ENCODE data around the gene ATP6V0B. TPM values are rescaled to one million over a fixed set of nuclear protein-coding genes. Genes with fewer than 3 reads are reported as not detected.

ATP6V0B gene
- total and polyA plus RNA-seq, 2 of the 4 experiments (the other 2 are of a cell fraction): 72.1 to 169 TPM

- H3K79me1 ChIP-seq (ENCODE audit: low read depth in 1 of 2, low read length in 2 of 2): peaks cover 9 to 47% of the 10 kb centered on the region in 2 experiments; a peak in 3 of 4 replicates
- POLR2A ChIA-PET (ENCODE audit: unreplicated experiment): interaction anchor here (0.6 kb wide), 1 partner anchor 135 kb away, joined by 3 read pairs; no protein-coding TSS in a partner anchor
- peak within 1 kb of the TSS; percentile 90 for H3K23ac ChIP-seq (ENCODE audit: low read depth, low read length)
- peak within 1 kb of the TSS; percentile 98 for H2AK9ac ChIP-seq (replicated peaks; ENCODE audit: low read depth, low read length, poor library complexity)
- BruUV-seq (replicated peaks): no TSS peak
- peak within 1 kb of the TSS; percentile 98 for H2BK5ac ChIP-seq (ENCODE audit: low read depth, low read length, poor library complexity, severe bottlenecking)
- peak within 1 kb of the TSS; percentile 74 for H2BK20ac ChIP-seq (ENCODE audit: low read depth, low read length)
- peak within 1 kb of the TSS; percentile 97 for H3K27ac ChIP-seq (ENCODE audit: insufficient read depth, low read length)
- peak within 1 kb of the TSS; percentile 89 for H4K5ac ChIP-seq (ENCODE audit: low read depth, low read length)
- peak within 1 kb of the TSS; percentile 99 for H3K14ac ChIP-seq (replicated peaks; ENCODE audit: low read depth, low read length)
- peak; percentile 94 for DNase-seq
- peak within 1 kb of the TSS; percentile 84; the same call in 1 of the 2 replicates for H3K18ac ChIP-seq (ENCODE audit: low read depth, low read length)
- H3K56ac ChIP-seq (ENCODE audit: extremely low read depth, insufficient read depth, low read length): peak within 1 kb of the TSS; percentile 95
- peak within 1 kb of the TSS; percentile 100 for H4K91ac ChIP-seq (ENCODE audit: insufficient read depth, low read depth, low read length)
- peak within 1 kb of the TSS; percentile 93 to 99 for H4K8ac ChIP-seq (ENCODE audit: low read depth in 2 of 2, low read length in 2 of 2)
- in situ Hi-C loops (cut with MboI; ENCODE audit: low sequenced_read_pairs) (no loop called here), intact Hi-C loops (cut with micrococcal nuclease) (loop anchor here (1.0 to 2.0 kb wide), 2 partner anchors 22 to 183 kb away; no protein-coding TSS in a partner anchor), dilution Hi-C loops (cut with HindIII; ENCODE audit: low sequenced_read_pairs, unreplicated experiment) (no loop called here)
- peaks cover 14% of the 10 kb centered on the region for H3K9me1 ChIP-seq (ENCODE audit: insufficient read depth, low read length)
- peak within 1 kb of the TSS; percentile 67 for H3K4me3 ChIP-seq (ENCODE audit: insufficient read depth, low read depth, low read length)
- peak within 1 kb of the TSS; percentile 100 for H2BK120ac ChIP-seq (ENCODE audit: low read depth, low read length)
- peak within 1 kb of the TSS; percentile 81 for H3K4me2 ChIP-seq (ENCODE audit: low read depth, low read length)
- H3K9me3 ChIP-seq (ENCODE audit: control insufficient read depth, insufficient read depth, low read length): no peaks in the 10 kb centered on the region
- peaks cover 5% of the 10 kb centered on the region for H3K36me3 ChIP-seq (ENCODE audit: control insufficient read depth, insufficient read depth, low read length)
- no peaks in the 10 kb centered on the region for H3K27me3 ChIP-seq (ENCODE audit: control insufficient read depth, insufficient read depth, low read length)
- ATAC-seq (ENCODE audit: low read depth): peak; percentile 97
- H3K9ac ChIP-seq (ENCODE audit: low read depth, low read length): peak within 1 kb of the TSS; percentile 96
- peak within 1 kb of the TSS; percentile 96 for H2AFZ ChIP-seq (replicated peaks; ENCODE audit: low read length, poor library complexity)
- peak within 1 kb of the TSS; percentile 99; the same call in 2 of the 3 replicates for H2BK15ac ChIP-seq (ENCODE audit: low read depth, low read length)
- 0% methylated on average over 12 of the region's 74 CpGs; no CpG with 5 or more reads in 1 of the 2 experiments for WGBS, 2 experiments (ENCODE audit: extremely low coverage in 2 of 2, insufficient read length in 1 of 2)
- peaks cover 15% of the 10 kb centered on the region for H3K4me1 ChIP-seq (ENCODE audit: control insufficient read depth, insufficient read depth, low read length)
- H2AK5ac ChIP-seq (ENCODE audit: low read depth, low read length): peak within 1 kb of the TSS; percentile 93
- no peaks in the 10 kb centered on the region for H4K20me1 ChIP-seq (ENCODE audit: insufficient read depth, low read length)
- peak within 1 kb of the TSS; percentile 99 for H3K4ac ChIP-seq (ENCODE audit: low read depth, low read length)
- CTCF ChIA-PET: interaction anchor here (0.9 to 3.5 kb wide), 5 partner anchors 12 to 183 kb away, joined by 3 to 21 read pairs (median 6); partner anchors contain the start of gene DPH2
- TF ChIP-seq CEBPB (IDR thresholded peaks at IDR 0.05; ENCODE audit: low read depth, low read length): peak; percentile 77; the same call in 1 of the 2 replicates
- no peak for TF ChIP-seq RFX5 (IDR thresholded peaks at IDR 0.05; ENCODE audit: low read depth, low read length)
- no peak for TF ChIP-seq ELK1 (IDR thresholded peaks at IDR 0.05; ENCODE audit: borderline replicate concordance, low read depth, low read length)
- TF ChIP-seq RCOR1 (IDR thresholded peaks at IDR 0.05; ENCODE audit: insufficient replicate concordance, low read length): no peak
- no peak for TF ChIP-seq FOS (IDR thresholded peaks at IDR 0.05; ENCODE audit: low read depth, low read length)
- TF ChIP-seq CHD1 (IDR thresholded peaks at IDR 0.05; ENCODE audit: low read depth, low read length): no peak
- peak; percentile 88 for TF ChIP-seq USF2 (IDR thresholded peaks at IDR 0.05; ENCODE audit: low read depth, low read length)
- peak; percentile 65; the same call in 1 of the 2 replicates for TF ChIP-seq MAZ (IDR thresholded peaks at IDR 0.05; ENCODE audit: borderline replicate concordance, low read depth, low read length)
- TF ChIP-seq BHLHE40 (IDR thresholded peaks at IDR 0.05; ENCODE audit: low read depth, low read length): no peak
- no peak for TF ChIP-seq NFE2L2 (IDR thresholded peaks at IDR 0.05; ENCODE audit: low read depth, low read length)
- peak; percentile 66 for TF ChIP-seq CTCF (conservative IDR thresholded peaks at IDR 0.05; ENCODE audit: low read depth, low read length)
- peak; percentile 72 for TF ChIP-seq POLR2A (IDR thresholded peaks at IDR 0.05; ENCODE audit: low read depth, low read length)
- TF ChIP-seq RAD21 (IDR thresholded peaks at IDR 0.05; ENCODE audit: low read length): peak; percentile 59
Measured at GRCh38 chr1:43946236-43947060, 28.3 kb upstream of the ATP6V0B start, which contains the start of gene IPO13. Gene IPO13 (plus strand): TSS chr1:43946950. CDS start chr1:43947601, 651 bp downstream.

Measured in IMR-90 (cell line).